ENCODE data around the gene MEIKIN.
"Not testable (repeated sequence)": the region's sequence is repeated elsewhere in the genome, so short reads cannot be mapped to it uniquely, and the experiment has no call there.

MEIKIN gene

DNA sequence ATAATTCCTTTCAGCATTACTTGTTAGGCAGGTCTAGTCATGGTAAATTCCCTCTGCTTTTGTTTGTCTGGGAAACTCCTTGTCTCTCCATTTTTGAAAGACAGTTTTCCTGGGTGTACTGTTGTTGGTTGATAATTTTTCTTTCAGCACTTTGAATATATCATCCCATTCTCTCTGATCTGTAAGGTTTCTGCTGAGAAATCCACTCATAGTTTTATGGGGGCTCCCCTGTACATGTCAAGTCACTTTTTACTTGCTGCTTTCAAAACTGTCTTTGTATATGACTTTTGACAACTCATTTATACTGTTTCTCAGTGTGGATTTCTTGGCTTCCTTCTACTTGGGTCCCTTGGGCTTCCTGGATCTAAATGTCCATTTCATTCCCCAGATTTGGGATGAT is 16.5 kb downstream of the MEIKIN start:
- no peak for DNase-seq (ENCODE audit: low spot score)
- in situ Hi-C loops (cut with MboI; ENCODE audit: low pct_unique_long_range_greater_than_20kb, low sequenced_read_pairs, unreplicated experiment): no loop called here
- TF ChIP-seq CTCF (IDR thresholded peaks at IDR 0.05; ENCODE audit: extremely low read depth, insufficient read depth, missing control alignments): no peak

- in situ Hi-C loops (cut with MboI; ENCODE audit: low pct_unique_long_range_greater_than_20kb, low sequenced_read_pairs, unreplicated experiment): no loop called here
- DNase-seq (ENCODE audit: low spot score): no peak
- no peak for TF ChIP-seq CTCF (IDR thresholded peaks at IDR 0.05; ENCODE audit: extremely low read depth, insufficient read depth, missing control alignments)
Measured at GRCh38 chr5:131926168-131926567, 19.3 kb downstream of the MEIKIN start.

- in situ Hi-C loops (cut with MboI; ENCODE audit: low pct_unique_long_range_greater_than_20kb, low sequenced_read_pairs, unreplicated experiment): no loop called here
- no peak for DNase-seq (ENCODE audit: low spot score)
- TF ChIP-seq CTCF (IDR thresholded peaks at IDR 0.05; ENCODE audit: extremely low read depth, insufficient read depth, missing control alignments): no peak
Measured at GRCh38 chr5:131916481-131916880, 29.0 kb downstream of the MEIKIN start.

DNA sequence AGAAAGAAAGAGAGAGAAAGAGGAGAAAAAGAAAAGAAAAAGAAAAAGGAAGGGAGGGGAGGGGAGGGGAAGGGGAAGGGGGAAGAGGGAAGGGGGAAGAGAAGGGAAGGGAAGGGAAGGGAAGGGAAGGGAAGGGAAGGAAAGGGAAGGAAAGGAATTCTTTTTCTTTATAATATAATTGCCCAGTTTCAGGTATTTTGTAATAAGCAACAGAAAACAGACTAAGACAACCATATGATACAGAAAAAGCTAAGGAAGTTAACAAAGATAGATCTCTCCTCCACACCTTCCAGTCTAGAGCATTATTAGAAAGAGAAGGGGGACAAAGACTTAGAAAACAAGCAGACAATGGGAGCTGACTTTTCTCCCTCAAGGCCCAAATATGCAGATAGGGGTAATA is 31.0 kb downstream of the MEIKIN start:
- no peak for TF ChIP-seq CTCF (IDR thresholded peaks at IDR 0.05; ENCODE audit: extremely low read depth, insufficient read depth, missing control alignments)
- in situ Hi-C loops (cut with MboI; ENCODE audit: low pct_unique_long_range_greater_than_20kb, low sequenced_read_pairs, unreplicated experiment): no loop called here

DNA sequence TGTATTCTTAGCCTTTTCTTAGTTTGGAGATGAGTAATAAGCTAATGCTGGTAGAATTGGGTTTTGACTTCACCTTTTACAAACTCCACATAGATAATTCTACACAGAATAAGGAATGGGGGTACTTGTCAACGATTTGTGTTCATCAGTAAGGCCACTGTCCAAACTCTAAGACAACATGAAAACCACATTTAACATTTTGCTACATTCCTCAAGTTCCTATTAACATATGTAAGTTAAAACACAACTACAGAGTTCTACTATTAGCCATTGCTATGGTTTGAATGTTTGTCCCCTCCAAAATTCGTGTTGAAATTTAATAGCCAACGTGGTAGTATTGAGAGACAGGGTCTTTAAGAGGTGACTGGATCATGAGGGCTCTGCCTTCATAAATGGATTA is 31.9 kb downstream of the MEIKIN start:
- no peak for DNase-seq (ENCODE audit: low spot score)
- in situ Hi-C loops (cut with MboI; ENCODE audit: low pct_unique_long_range_greater_than_20kb, low sequenced_read_pairs, unreplicated experiment): no loop called here
- TF ChIP-seq CTCF (IDR thresholded peaks at IDR 0.05; ENCODE audit: extremely low read depth, insufficient read depth, missing control alignments): no peak

More for the DNA sequence above, 31.0 kb downstream of the MEIKIN start:
- no peak for DNase-seq (ENCODE audit: low spot score)

GRCh38 chr5:131906668-131907067 is 38.8 kb downstream of the MEIKIN start:
- no peak for TF ChIP-seq CTCF (IDR thresholded peaks at IDR 0.05; ENCODE audit: extremely low read depth, insufficient read depth, missing control alignments)
- in situ Hi-C loops (cut with MboI; ENCODE audit: low pct_unique_long_range_greater_than_20kb, low sequenced_read_pairs, unreplicated experiment): no loop called here
- no peak for DNase-seq (ENCODE audit: low spot score)

DNA sequence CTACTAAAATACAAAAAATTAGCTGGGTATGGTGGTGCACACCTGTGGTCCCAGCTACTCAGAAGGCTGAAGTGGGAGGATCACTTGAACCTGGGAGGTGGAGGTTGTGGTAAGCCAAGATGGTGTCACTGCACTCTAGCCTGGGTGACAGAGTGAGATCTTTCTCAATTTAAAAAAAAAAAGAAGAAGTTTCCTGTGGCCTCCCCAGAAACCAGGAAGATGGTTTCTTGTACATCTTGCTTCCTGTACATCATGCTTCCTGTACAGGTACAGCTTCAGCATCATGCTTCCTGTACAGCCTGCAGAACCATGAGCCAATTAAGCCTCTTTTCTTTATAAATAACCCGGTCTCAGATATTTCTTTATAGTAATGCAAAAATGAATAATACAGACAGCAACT is 43.2 kb downstream of the MEIKIN start:
- in situ Hi-C loops (cut with MboI; ENCODE audit: low pct_unique_long_range_greater_than_20kb, low sequenced_read_pairs, unreplicated experiment); DNase-seq (ENCODE audit: low spot score): not testable (repeated sequence)

All from GM13977 (cell line).